ENCODE data around the gene HTR7.
A peak's percentile ranks its signal among the peaks of the same experiment; 100 is the strongest.
"Not testable (repeated sequence)": the region's sequence is repeated elsewhere in the genome, so short reads cannot be mapped to it uniquely, and the experiment has no call there.

The HTR7 gene

GRCh38 chr10:90857635-90858460 is at the start of gene HTR7:
HTR7 (minus strand) TSS chr10:90858039; CDS start chr10:90857671, 368 bp downstream.
- peak; percentile 25 for DNase-seq (ENCODE audit: low read depth)

- no peak for DNase-seq (ENCODE audit: low read depth)
These were observed 48.8 kb upstream of the HTR7 start for GRCh38 chr10:90906596-90906995.

GRCh38 chr10:90905925-90906324 is 48.1 kb upstream of the HTR7 start:
- DNase-seq (ENCODE audit: low read depth), result no peak

- DNase-seq (ENCODE audit: low read depth), result not testable (repeated sequence)
These were observed 39.1 kb upstream of the HTR7 start for GRCh38 chr10:90896916-90897315.

GRCh38 chr10:90893190-90893589 is 35.4 kb upstream of the HTR7 start:
- DNase-seq (ENCODE audit: low read depth), result no peak

GRCh38 chr10:90890347-90890746 is 32.5 kb upstream of the HTR7 start:
- DNase-seq (ENCODE audit: low read depth), result no peak

- no peak for DNase-seq (ENCODE audit: low read depth)
These were observed 31.8 kb upstream of the HTR7 start for GRCh38 chr10:90889636-90890035.

- no peak for DNase-seq (ENCODE audit: low read depth)
These were observed 30.5 kb upstream of the HTR7 start for GRCh38 chr10:90888387-90888786.

- no peak for DNase-seq (ENCODE audit: low read depth)
These were observed 29.7 kb upstream of the HTR7 start for GRCh38 chr10:90887555-90887954.

GRCh38 chr10:90885176-90885575 is 27.3 kb upstream of the HTR7 start:
- DNase-seq (ENCODE audit: low read depth), result no peak

- DNase-seq (ENCODE audit: low read depth), result no peak
These were observed 26.6 kb upstream of the HTR7 start for GRCh38 chr10:90884431-90884830.

GRCh38 chr10:90880059-90880719 is 22.4 kb upstream of the HTR7 start:
- DNase-seq (ENCODE audit: low read depth), result not testable (repeated sequence)

GRCh38 chr10:90879062-90879461 is 21.2 kb upstream of the HTR7 start:
- DNase-seq (ENCODE audit: low read depth), result no peak

- no peak for DNase-seq (ENCODE audit: low read depth)
These were observed 14.8 kb upstream of the HTR7 start for GRCh38 chr10:90872648-90873020.

GRCh38 chr10:90871766-90872647 is 14.2 kb upstream of the HTR7 start, which contains the start of gene RPP30:
RPP30 (plus strand) TSS chr10:90871974; CDS start chr10:90871987, 13 bp downstream.
- peak; percentile 70 for DNase-seq (ENCODE audit: low read depth)

- no peak for DNase-seq (ENCODE audit: low read depth)
These were observed 13.5 kb upstream of the HTR7 start for GRCh38 chr10:90871279-90871765.

GRCh38 chr10:90866050-90866598 is 8.3 kb upstream of the HTR7 start:
- DNase-seq (ENCODE audit: low read depth), result no peak

GRCh38 chr10:90865401-90865800 is 7.6 kb upstream of the HTR7 start:
- no peak for DNase-seq (ENCODE audit: low read depth)

- no peak for DNase-seq (ENCODE audit: low read depth)
These were observed 5.2 kb upstream of the HTR7 start for GRCh38 chr10:90862908-90863514.

GRCh38 chr10:90860790-90861189 is 3.0 kb upstream of the HTR7 start:
- no peak for DNase-seq (ENCODE audit: low read depth)

- no peak for DNase-seq (ENCODE audit: low read depth)
These were observed 1.5 kb upstream of the HTR7 start for GRCh38 chr10:90859321-90859751.
